Mucosa of stomach (tissue), 1 donor: Measurements from ENCODE around the gene LIMS2.

ENCODE experiments used
- H3K27me3 ChIP-seq: one replicate; pipeline ENCODE4 v1.7.0; 2013; ENCODE audit warnings: mild to moderate bottlenecking, low read length; ENCODE audit not compliant: control insufficient read depth, insufficient read depth
- H3K36me3 ChIP-seq: one replicate; pipeline ENCODE4 v1.7.0; 2013; ENCODE audit warnings: low read length; ENCODE audit not compliant: control insufficient read depth, insufficient read depth
- H3K4me1 ChIP-seq: one replicate; pipeline ENCODE4 v1.7.0; 2013; ENCODE audit warnings: mild to moderate bottlenecking, low read length; ENCODE audit not compliant: control insufficient read depth, insufficient read depth
- H3K4me3 ChIP-seq: one replicate; pipeline ENCODE4 v1.7.0; 2013; ENCODE audit warnings: low read length
- H3K9ac ChIP-seq: one replicate; pipeline ENCODE4 v1.7.0; 2013; ENCODE audit warnings: mild to moderate bottlenecking, low read length, moderate library complexity
- H3K9me3 ChIP-seq: one replicate; pipeline ENCODE4 v1.7.0; 2013; ENCODE audit warnings: mild to moderate bottlenecking, low read length, moderate library complexity; ENCODE audit not compliant: control insufficient read depth
- donor health status: Pancreatic carcinoma.

LIMS2 gene

GRCh38 chr2:127626917-127627739, 48.2 kb downstream of the LIMS2 start:
- Histone ChIP-seq H3K36me3 (no peaks in the 10 kb centered on the region), H3K4me3 (no peak overlapping the region), H3K9ac (no peak overlapping the region), H3K4me1 (no peaks in the 10 kb centered on the region), H3K27me3 (no peaks in the 10 kb centered on the region), H3K9me3 (no peaks in the 10 kb centered on the region)

GRCh38 chr2:127626175-127626574, 49.2 kb downstream of the LIMS2 start:
- Histone ChIP-seq H3K27me3 (no peaks in the 10 kb centered on the region), H3K9ac (no peak overlapping the region), H3K4me1 (no peaks in the 10 kb centered on the region), H3K36me3 (no peaks in the 10 kb centered on the region), H3K4me3 (no peak overlapping the region), H3K9me3 (no peaks in the 10 kb centered on the region)

GRCh38 chr2:127625572-127625951, 49.8 kb downstream of the LIMS2 start:
- no peak overlapping the region for H3K4me3 ChIP-seq
- no peaks in the 10 kb centered on the region for H3K4me1 ChIP-seq
- no peaks in the 10 kb centered on the region for H3K36me3 ChIP-seq
- no peaks in the 10 kb centered on the region for H3K9me3 ChIP-seq
- H3K27me3 ChIP-seq, result no peaks in the 10 kb centered on the region
- H3K9ac ChIP-seq, result no peak overlapping the region

- Histone ChIP-seq H3K4me3 (no peak overlapping the region), H3K4me1 (no peaks in the 10 kb centered on the region), H3K27me3 (no peaks in the 10 kb centered on the region)
Observed at GRCh38 chr2:127624756-127625571, 50.4 kb downstream of the LIMS2 start.

GRCh38 chr2:127624320-127624755, 51.0 kb downstream of the LIMS2 start:
- Histone ChIP-seq H3K4me3 (no peak overlapping the region), H3K36me3 (no peaks in the 10 kb centered on the region), H3K9me3 (no peaks in the 10 kb centered on the region), H3K4me1 (no peaks in the 10 kb centered on the region), H3K9ac (no peak overlapping the region), H3K27me3 (peaks cover 4% of the 10 kb centered on the region)

More at GRCh38 chr2:127624756-127625571, 50.4 kb downstream of the LIMS2 start:
- no peaks in the 10 kb centered on the region for H3K9me3 ChIP-seq
- H3K36me3 ChIP-seq, result no peaks in the 10 kb centered on the region
- no peak overlapping the region for H3K9ac ChIP-seq

- Histone ChIP-seq H3K36me3 (no peaks in the 10 kb centered on the region), H3K9ac (no peak overlapping the region), H3K4me1 (no peaks in the 10 kb centered on the region), H3K27me3 (peaks cover 5% of the 10 kb centered on the region), H3K9me3 (no peaks in the 10 kb centered on the region), H3K4me3 (no peak overlapping the region)
Observed at GRCh38 chr2:127623388-127624319, 51.7 kb downstream of the LIMS2 start.

GRCh38 chr2:127622561-127623387, 52.6 kb downstream of the LIMS2 start:
- Histone ChIP-seq H3K9ac (no peak overlapping the region), H3K36me3 (no peaks in the 10 kb centered on the region), H3K9me3 (no peaks in the 10 kb centered on the region), H3K4me3 (no peak overlapping the region), H3K27me3 (peaks cover 5% of the 10 kb centered on the region), H3K4me1 (no peaks in the 10 kb centered on the region)

- Histone ChIP-seq H3K4me1 (no peaks in the 10 kb centered on the region), H3K27me3 (peaks cover 5% of the 10 kb centered on the region), H3K4me3 (no peak overlapping the region), H3K36me3 (no peaks in the 10 kb centered on the region), H3K9me3 (no peaks in the 10 kb centered on the region), H3K9ac (no peak overlapping the region)
Observed at GRCh38 chr2:127621981-127622431, 53.3 kb downstream of the LIMS2 start.

GRCh38 chr2:127620866-127621265, 54.5 kb downstream of the LIMS2 start:
- Histone ChIP-seq H3K4me1 (no peaks in the 10 kb centered on the region), H3K9me3 (no peaks in the 10 kb centered on the region), H3K36me3 (no peaks in the 10 kb centered on the region), H3K9ac (no peak overlapping the region), H3K27me3 (peaks cover 5% of the 10 kb centered on the region), H3K4me3 (no peak overlapping the region)

- H3K27me3 ChIP-seq, result peaks cover 5% of the 10 kb centered on the region
- H3K9ac ChIP-seq, result no peak overlapping the region
- no peak overlapping the region for H3K4me3 ChIP-seq
- H3K9me3 ChIP-seq, result no peaks in the 10 kb centered on the region
- H3K36me3 ChIP-seq, result no peaks in the 10 kb centered on the region
- no peaks in the 10 kb centered on the region for H3K4me1 ChIP-seq
Observed at GRCh38 chr2:127619877-127620705, 55.2 kb downstream of the LIMS2 start.
